CD4-positive, alpha-beta T cell treated with Interleukin-17A for 1 hour (primary cell): Measurements from ENCODE around the gene LHX1.

Experiments used
- DNase-seq: peaks from one replicate; pipeline ENCODE4 v3.0.0-alpha.2; 2020

Gene LHX1

GRCh38 chr17:36939802-36940312 lies 2.6 kb downstream of the LHX1 start:
- DNase-seq = no peak

GRCh38 chr17:36940313-36941264 lies 3.3 kb downstream of the LHX1 start:
- DNase-seq = no peak

- peak; percentile 9 for DNase-seq
Observed at GRCh38 chr17:36941265-36942010, 4.2 kb downstream of the LHX1 start.

- DNase-seq = peak; percentile 10
Observed at GRCh38 chr17:36942019-36942599, 4.8 kb downstream of the LHX1 start.

- peak; percentile 34 for DNase-seq
Observed at GRCh38 chr17:36942631-36943125, 5.4 kb downstream of the LHX1 start.

- peak; percentile 6 for DNase-seq
Observed at GRCh38 chr17:36943250-36944191, 6.2 kb downstream of the LHX1 start.

GRCh38 chr17:36944553-36944952 lies 7.3 kb downstream of the LHX1 start:
- no peak for DNase-seq

GRCh38 chr17:36945140-36945539 lies 7.9 kb downstream of the LHX1 start:
- DNase-seq = no peak

GRCh38 chr17:36945959-36946725 lies 8.9 kb downstream of the LHX1 start:
- DNase-seq = no peak

- no peak for DNase-seq
Observed at GRCh38 chr17:36946726-36947091, 9.4 kb downstream of the LHX1 start.

GRCh38 chr17:36947922-36948716 lies 10.8 kb downstream of the LHX1 start:
- no peak for DNase-seq

GRCh38 chr17:36948717-36949460 lies 11.6 kb downstream of the LHX1 start, which contains the start of gene AATF:
TSS of gene AATF (plus strand) at chr17:36948954. CDS start at chr17:36949126, 172 bp downstream.
- peak; percentile 96 for DNase-seq

GRCh38 chr17:36949461-36949927 lies 12.2 kb downstream of the LHX1 start:
- DNase-seq = no peak

GRCh38 chr17:36950027-36950426 lies 12.8 kb downstream of the LHX1 start:
- no peak for DNase-seq

- no peak for DNase-seq
Observed at GRCh38 chr17:36951084-36951789, 14.0 kb downstream of the LHX1 start.

- no peak for DNase-seq
Observed at GRCh38 chr17:36971508-36971907, 34.2 kb downstream of the LHX1 start.

- DNase-seq = no peak
Observed at GRCh38 chr17:36972186-36972700, 35.0 kb downstream of the LHX1 start.

- DNase-seq = no peak
Observed at GRCh38 chr17:36972905-36973304, 35.6 kb downstream of the LHX1 start.
